ENCODE measurements around the gene CSF1. TPM values are rescaled to one million over a fixed set of nuclear protein-coding genes. Genes with fewer than 3 reads are reported as not detected.

The CSF1 gene
- total and polyA plus RNA-seq, 2 of the 13 experiments (the other 11 are each of a cell fraction or from before 2014, with no cell fraction given), result 4.6 to 13.3 TPM

DNA sequence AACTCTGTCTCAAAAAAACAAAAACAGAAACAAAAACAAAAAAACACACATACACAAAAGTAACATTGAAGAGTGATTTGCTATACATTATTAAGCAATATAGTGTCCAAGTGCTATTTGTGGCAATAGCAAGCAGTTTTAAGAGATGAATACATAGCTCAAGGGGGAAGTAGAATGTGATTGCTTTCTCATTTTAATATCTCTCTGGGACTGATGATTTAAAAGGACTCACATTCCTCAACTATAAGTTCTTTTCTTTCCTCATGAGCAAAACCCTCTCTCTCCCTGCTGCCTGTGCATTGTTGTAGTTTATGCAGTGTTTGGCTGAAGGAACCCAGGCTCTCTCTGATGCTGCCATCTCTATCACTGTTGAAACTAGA, 47.0 kb upstream of the CSF1 start:
- no peak overlapping the region for H3K4me3 ChIP-seq (replicated peaks in 1 of 3; ENCODE audit: insufficient read depth in 1 of 3, low read depth in 2 of 3, low read length in 3 of 3)
- H2AFZ ChIP-seq (ENCODE audit: low read length), result no peak overlapping the region
- ATAC-seq (no peak), DNase-seq (ENCODE audit: low spot score) (no peak), FAIRE-seq (no peak)
- H3K27me3 ChIP-seq (ENCODE audit: control insufficient read depth in 1 of 2, insufficient read depth in 2 of 2, low read length in 2 of 2), result 0 out of 5 replicates have a peak, but pooled peaks cover 0 to 4% of the 10 kb centered on the region in 2 experiments
- BruUV-seq (replicated peaks), result no TSS peak
- no peaks in the 10 kb centered on the region for H3K36me3 ChIP-seq (replicated peaks in 1 of 2; ENCODE audit: control insufficient read depth in 1 of 2, insufficient read depth in 2 of 2, low read length in 2 of 2)
- intact Hi-C loops (cut with micrococcal nuclease; ENCODE audit: unreplicated experiment) (no loop called here), in situ Hi-C loops (cut with HindIII; ENCODE audit: extremely low pct_ligation_motif_present, low pct_unique_long_range_greater_than_20kb) (no loop called here)
- TF ChIP-seq ZNF501 (CRISPR knock-in tag; IDR thresholded peaks at IDR 0.05), result no peak
- H3K9ac ChIP-seq (ENCODE audit: insufficient read depth, low read depth, low read length), result no peak overlapping the region
- ChIA-PET POLR2A (no interaction called here), CTCF (ENCODE audit: low intra/inter-chr PET ratio, low total read pairs) (no interaction called here)
- H3K27ac ChIP-seq (ENCODE audit: extremely low read length, insufficient read depth, low read length), result no peak overlapping the region
- no peak overlapping the region; the same call in 1 of the 2 replicates for H3K4me2 ChIP-seq (ENCODE audit: low read depth, low read length)
- no peaks in the 10 kb centered on the region for H3K4me1 ChIP-seq (ENCODE audit: insufficient read depth, low read length)
- H3K79me2 ChIP-seq (ENCODE audit: insufficient read depth, low read length), result no peaks in the 10 kb centered on the region
- no peaks in the 10 kb centered on the region for H3K9me3 ChIP-seq (ENCODE audit: low read length)
- H4K20me1 ChIP-seq (ENCODE audit: insufficient read depth, low read length), result no peaks in the 10 kb centered on the region

DNA sequence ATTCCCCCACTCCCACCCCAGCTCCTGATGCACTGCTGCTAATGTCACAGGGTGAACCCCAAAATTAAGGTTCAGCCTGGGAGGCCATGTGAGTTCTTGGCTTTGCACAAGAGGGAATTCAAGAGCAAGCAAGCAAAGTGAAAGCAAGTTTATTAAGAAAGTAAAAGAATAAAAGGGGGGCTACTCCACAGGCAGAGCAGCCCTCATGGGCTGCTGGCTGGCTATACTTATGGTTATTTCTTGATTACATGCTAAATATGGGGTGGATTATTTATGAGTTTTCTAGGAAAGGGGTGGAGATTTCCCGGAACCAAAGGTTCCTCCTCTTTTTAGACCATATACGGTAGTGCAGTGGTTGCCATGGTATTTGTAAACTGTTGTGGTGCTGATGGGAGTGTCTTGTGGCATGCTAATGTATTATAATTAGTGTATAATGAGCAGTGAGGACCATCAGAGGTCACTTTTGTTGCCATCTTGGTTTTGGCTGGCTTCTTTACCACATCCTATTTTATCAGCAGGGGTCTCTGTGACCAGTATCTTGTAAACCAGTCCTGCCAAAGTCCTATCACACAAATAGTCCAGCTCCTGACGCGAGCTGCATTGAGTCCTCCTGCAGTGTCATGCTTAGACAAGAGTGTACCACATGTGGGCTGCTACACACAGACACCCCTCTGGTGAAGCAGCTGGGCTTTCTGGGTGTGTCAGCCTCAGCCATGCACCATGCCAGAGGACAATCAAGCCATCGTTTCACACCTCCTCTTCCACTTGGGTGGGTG, 46.4 kb upstream of the CSF1 start:
- H3K27ac ChIP-seq (ENCODE audit: extremely low read length, insufficient read depth, low read length), result no peak overlapping the region
- no peak overlapping the region for H3K9ac ChIP-seq (ENCODE audit: insufficient read depth, low read depth, low read length)
- H3K4me3 ChIP-seq (replicated peaks in 1 of 3; ENCODE audit: insufficient read depth in 1 of 3, low read depth in 2 of 3, low read length in 3 of 3), result no peak overlapping the region
- no peaks in the 10 kb centered on the region for H3K4me1 ChIP-seq (ENCODE audit: insufficient read depth, low read length)
- intact Hi-C loops (cut with micrococcal nuclease; ENCODE audit: unreplicated experiment) (no loop called here), in situ Hi-C loops (cut with HindIII; ENCODE audit: extremely low pct_ligation_motif_present, low pct_unique_long_range_greater_than_20kb) (no loop called here)
- H3K36me3 ChIP-seq (replicated peaks in 1 of 2; ENCODE audit: control insufficient read depth in 1 of 2, insufficient read depth in 2 of 2, low read length in 2 of 2), result no peaks in the 10 kb centered on the region
- BruUV-seq (replicated peaks), result no TSS peak
- WGBS (ENCODE audit: low lambda C conversion rate), result 61% methylated on average over 4 of the region's 5 CpGs
- ChIA-PET CTCF (ENCODE audit: low intra/inter-chr PET ratio, low total read pairs) (no interaction called here), POLR2A (no interaction called here)
- DNase-seq (ENCODE audit: low spot score) (no peak), ATAC-seq (no peak), FAIRE-seq (no peak)
- H2AFZ ChIP-seq (ENCODE audit: low read length), result no peak overlapping the region
- 0 out of 5 replicates have a peak, but pooled peaks cover 0 to 4% of the 10 kb centered on the region in 2 experiments for H3K27me3 ChIP-seq (ENCODE audit: control insufficient read depth in 1 of 2, insufficient read depth in 2 of 2, low read length in 2 of 2)
- no peaks in the 10 kb centered on the region for H3K9me3 ChIP-seq (ENCODE audit: low read length)
- TF ChIP-seq, protein P1, sequence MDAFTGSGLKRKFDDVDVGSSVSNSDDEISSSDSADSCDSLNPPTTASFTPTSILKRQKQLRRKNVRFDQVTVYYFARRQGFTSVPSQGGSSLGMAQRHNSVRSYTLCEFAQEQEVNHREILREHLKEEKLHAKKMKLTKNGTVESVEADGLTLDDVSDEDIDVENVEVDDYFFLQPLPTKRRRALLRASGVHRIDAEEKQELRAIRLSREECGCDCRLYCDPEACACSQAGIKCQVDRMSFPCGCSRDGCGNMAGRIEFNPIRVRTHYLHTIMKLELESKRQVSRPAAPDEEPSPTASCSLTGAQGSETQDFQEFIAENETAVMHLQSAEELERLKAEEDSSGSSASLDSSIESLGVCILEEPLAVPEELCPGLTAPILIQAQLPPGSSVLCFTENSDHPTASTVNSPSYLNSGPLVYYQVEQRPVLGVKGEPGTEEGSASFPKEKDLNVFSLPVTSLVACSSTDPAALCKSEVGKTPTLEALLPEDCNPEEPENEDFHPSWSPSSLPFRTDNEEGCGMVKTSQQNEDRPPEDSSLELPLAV (CRISPR knock-in tag; conservative IDR thresholded peaks at IDR 0.05; ENCODE audit: low read depth), result no peak
- TF ChIP-seq ZNF234 (CRISPR knock-in tag; conservative IDR thresholded peaks at IDR 0.05), result no peak
- no peak for TF ChIP-seq CBX1 (IDR thresholded peaks at IDR 0.05; ENCODE audit: low read depth)
- TF ChIP-seq, protein P2, sequence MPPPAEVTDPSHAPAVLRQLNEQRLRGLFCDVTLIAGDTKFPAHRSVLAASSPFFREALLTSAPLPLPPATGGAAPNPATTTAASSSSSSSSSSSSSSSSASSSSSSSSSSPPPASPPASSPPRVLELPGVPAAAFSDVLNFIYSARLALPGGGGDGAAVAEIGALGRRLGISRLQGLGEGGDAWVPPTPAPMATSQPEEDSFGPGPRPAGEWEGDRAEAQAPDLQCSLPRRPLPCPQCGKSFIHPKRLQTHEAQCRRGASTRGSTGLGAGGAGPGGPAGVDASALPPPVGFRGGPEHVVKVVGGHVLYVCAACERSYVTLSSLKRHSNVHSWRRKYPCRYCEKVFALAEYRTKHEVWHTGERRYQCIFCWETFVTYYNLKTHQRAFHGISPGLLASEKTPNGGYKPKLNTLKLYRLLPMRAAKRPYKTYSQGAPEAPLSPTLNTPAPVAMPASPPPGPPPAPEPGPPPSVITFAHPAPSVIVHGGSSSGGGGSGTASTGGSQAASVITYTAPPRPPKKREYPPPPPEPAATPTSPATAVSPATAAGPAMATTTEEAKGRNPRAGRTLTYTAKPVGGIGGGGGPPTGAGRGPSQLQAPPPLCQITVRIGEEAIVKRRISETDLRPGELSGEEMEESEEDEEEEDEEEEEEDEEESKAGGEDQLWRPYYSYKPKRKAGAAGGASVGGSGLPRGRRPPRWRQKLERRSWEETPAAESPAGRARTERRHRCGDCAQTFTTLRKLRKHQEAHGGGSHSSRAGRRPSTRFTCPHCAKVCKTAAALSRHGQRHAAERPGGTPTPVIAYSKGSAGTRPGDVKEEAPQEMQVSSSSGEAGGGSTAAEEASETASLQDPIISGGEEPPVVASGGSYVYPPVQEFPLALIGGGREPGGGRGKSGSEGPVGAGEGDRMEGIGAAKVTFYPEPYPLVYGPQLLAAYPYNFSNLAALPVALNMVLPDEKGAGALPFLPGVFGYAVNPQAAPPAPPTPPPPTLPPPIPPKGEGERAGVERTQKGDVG (CRISPR knock-in tag; IDR thresholded peaks at IDR 0.05; ENCODE audit: borderline replicate concordance), result no peak
- no peak for TF ChIP-seq ZNF547 (CRISPR knock-in tag; IDR thresholded peaks at IDR 0.05)
- TF ChIP-seq BRD4 (CRISPR knock-in tag; IDR thresholded peaks at IDR 0.05), result no peak
- TF ChIP-seq, protein P3, sequence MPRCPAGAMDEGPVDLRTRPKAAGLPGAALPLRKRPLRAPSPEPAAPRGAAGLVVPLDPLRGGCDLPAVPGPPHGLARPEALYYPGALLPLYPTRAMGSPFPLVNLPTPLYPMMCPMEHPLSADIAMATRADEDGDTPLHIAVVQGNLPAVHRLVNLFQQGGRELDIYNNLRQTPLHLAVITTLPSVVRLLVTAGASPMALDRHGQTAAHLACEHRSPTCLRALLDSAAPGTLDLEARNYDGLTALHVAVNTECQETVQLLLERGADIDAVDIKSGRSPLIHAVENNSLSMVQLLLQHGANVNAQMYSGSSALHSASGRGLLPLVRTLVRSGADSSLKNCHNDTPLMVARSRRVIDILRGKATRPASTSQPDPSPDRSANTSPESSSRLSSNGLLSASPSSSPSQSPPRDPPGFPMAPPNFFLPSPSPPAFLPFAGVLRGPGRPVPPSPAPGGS (CRISPR knock-in tag; IDR thresholded peaks at IDR 0.05), result no peak
- no peak for TF ChIP-seq RCOR2 (CRISPR knock-in tag; IDR thresholded peaks at IDR 0.05)
- no peak for TF ChIP-seq HNF4A (CRISPR knock-in tag; IDR thresholded peaks at IDR 0.05)
- H3K79me2 ChIP-seq (ENCODE audit: insufficient read depth, low read length), result no peaks in the 10 kb centered on the region
- H3K4me2 ChIP-seq (ENCODE audit: low read depth, low read length), result no peak overlapping the region; the same call in 1 of the 2 replicates
- H4K20me1 ChIP-seq (ENCODE audit: insufficient read depth, low read length), result no peaks in the 10 kb centered on the region

Data from HepG2 (cell line).